Dendritic cell treated with granulocyte-macrophage colony-stimulating factor and Interleukin-4, amounts not matched to agents 40 ng/mL and 50 ng/mL, for 4 days (primary cell): ENCODE results near the gene SLC25A39.
"Not testable (repeated sequence)": the region's sequence is repeated elsewhere in the genome, so short reads cannot be mapped to it uniquely, and the experiment has no call there.

Source experiments
- H3K27ac Mint-ChIP-seq: one replicate; pipeline ENCODE4 v1.8.0; 2022; ENCODE audit warnings: mild to moderate bottlenecking, mixed read lengths
- H3K27me3 Mint-ChIP-seq: one replicate; pipeline ENCODE4 v1.8.0; 2022; ENCODE audit warnings: mild to moderate bottlenecking, mixed read lengths
- H3K36me3 Mint-ChIP-seq: one replicate; pipeline ENCODE4 v1.8.0; 2022; ENCODE audit warnings: low read depth, mixed read lengths
- H3K4me1 Mint-ChIP-seq: one replicate; pipeline ENCODE4 v1.8.0; 2022; ENCODE audit warnings: low read depth, mixed read lengths
- H3K4me3 Mint-ChIP-seq: one replicate; pipeline ENCODE4 v1.8.0; 2022; ENCODE audit warnings: mild to moderate bottlenecking, moderate library complexity, mixed read lengths
- H3K9me3 Mint-ChIP-seq: one replicate; pipeline ENCODE4 v1.8.0; 2022; ENCODE audit warnings: mixed read lengths
- intact Hi-C: fragments of 100-400 bp; cut with micrococcal nuclease; formaldehyde crosslinking; loops from one replicate; pipeline ENCODE4 v1.15.0; 2022

The SLC25A39 gene

GRCh38 chr17:44324571-44325275 lies at the start of gene SLC25A39:
Gene SLC25A39 (minus strand): TSS chr17:44324823. CDS start chr17:44323562, 1,261 bp downstream.
- H3K4me3 Mint-ChIP-seq: peak within 1 kb of the TSS; percentile 90
- intact Hi-C loops: loop anchor here (2.0 to 10.0 kb wide), 3 partner anchors 50 to 114 kb away; no protein-coding TSS in a partner anchor
- peaks cover 19% of the 10 kb centered on the region for H3K4me1 Mint-ChIP-seq
- H3K36me3 Mint-ChIP-seq: peaks cover 46% of the 10 kb centered on the region
- H3K9me3 Mint-ChIP-seq: no peaks in the 10 kb centered on the region
- no peaks in the 10 kb centered on the region for H3K27me3 Mint-ChIP-seq
- H3K27ac Mint-ChIP-seq: peak within 1 kb of the TSS; percentile 98

GRCh38 chr17:44372036-44372435 lies 47.4 kb upstream of the SLC25A39 start:
- H3K4me3 Mint-ChIP-seq: no peak overlapping the region
- no peak overlapping the region for H3K27ac Mint-ChIP-seq
- H3K36me3 Mint-ChIP-seq: no peaks in the 10 kb centered on the region
- peaks cover 7% of the 10 kb centered on the region for H3K4me1 Mint-ChIP-seq
- intact Hi-C loops: no loop called here
- H3K9me3 Mint-ChIP-seq: no peaks in the 10 kb centered on the region
- H3K27me3 Mint-ChIP-seq: peaks cover 53% of the 10 kb centered on the region

- H3K27ac Mint-ChIP-seq, H3K36me3 Mint-ChIP-seq, H3K4me1 Mint-ChIP-seq, intact Hi-C loops, H3K9me3 Mint-ChIP-seq: not testable (repeated sequence)
- Mint-ChIP-seq H3K4me3 (peak overlapping the region; percentile 0), H3K27me3 (peaks cover 70% of the 10 kb centered on the region)
Measured at GRCh38 chr17:44369414-44370023, 44.9 kb upstream of the SLC25A39 start.

GRCh38 chr17:44368391-44369243 lies 44.0 kb upstream of the SLC25A39 start:
- H3K27ac Mint-ChIP-seq, H3K4me3 Mint-ChIP-seq, H3K9me3 Mint-ChIP-seq, intact Hi-C loops, H3K36me3 Mint-ChIP-seq, H3K4me1 Mint-ChIP-seq: not testable (repeated sequence)
- H3K27me3 Mint-ChIP-seq: peaks cover 73% of the 10 kb centered on the region

- Mint-ChIP-seq H3K27ac (no peak overlapping the region), H3K27me3 (peaks cover 77% of the 10 kb centered on the region), H3K4me3 (no peak overlapping the region), H3K4me1 (no peaks in the 10 kb centered on the region), H3K9me3 (no peaks in the 10 kb centered on the region), H3K36me3 (no peaks in the 10 kb centered on the region)
- intact Hi-C loops: no loop called here
Measured at GRCh38 chr17:44367231-44367979, 42.8 kb upstream of the SLC25A39 start.

- H3K9me3 Mint-ChIP-seq, H3K4me1 Mint-ChIP-seq, H3K27ac Mint-ChIP-seq, H3K4me3 Mint-ChIP-seq, intact Hi-C loops, H3K36me3 Mint-ChIP-seq: not testable (repeated sequence)
- peaks cover 80% of the 10 kb centered on the region for H3K27me3 Mint-ChIP-seq
Measured at GRCh38 chr17:44365051-44365450, 40.4 kb upstream of the SLC25A39 start.

GRCh38 chr17:44363613-44364159 lies 39.1 kb upstream of the SLC25A39 start, which contains the start of gene FAM171A2:
Gene FAM171A2 (minus strand): TSS chr17:44363853. CDS start chr17:44363714, 139 bp downstream.
- intact Hi-C loops: no loop called here
- Mint-ChIP-seq H3K36me3 (no peaks in the 10 kb centered on the region), H3K27me3 (peaks cover 83% of the 10 kb centered on the region), H3K9me3 (no peaks in the 10 kb centered on the region), H3K4me1 (no peaks in the 10 kb centered on the region), H3K4me3 (peak within 1 kb of the TSS; percentile 76), H3K27ac (no peak within 1 kb of the TSS)

GRCh38 chr17:44362949-44363612 lies 38.5 kb upstream of the SLC25A39 start:
- no peaks in the 10 kb centered on the region for H3K4me1 Mint-ChIP-seq
- H3K27me3 Mint-ChIP-seq: peaks cover 85% of the 10 kb centered on the region
- intact Hi-C loops: no loop called here
- peak overlapping the region; percentile 76 for H3K4me3 Mint-ChIP-seq
- H3K9me3 Mint-ChIP-seq: no peaks in the 10 kb centered on the region
- H3K27ac Mint-ChIP-seq: no peak overlapping the region
- no peaks in the 10 kb centered on the region for H3K36me3 Mint-ChIP-seq

GRCh38 chr17:44362459-44362948 lies 37.9 kb upstream of the SLC25A39 start:
- H3K9me3 Mint-ChIP-seq: no peaks in the 10 kb centered on the region
- no peaks in the 10 kb centered on the region for H3K4me1 Mint-ChIP-seq
- H3K27me3 Mint-ChIP-seq: peaks cover 84% of the 10 kb centered on the region
- H3K36me3 Mint-ChIP-seq: no peaks in the 10 kb centered on the region
- H3K27ac Mint-ChIP-seq: no peak overlapping the region
- H3K4me3 Mint-ChIP-seq: no peak overlapping the region
- intact Hi-C loops: no loop called here

- Mint-ChIP-seq H3K27me3 (peaks cover 77% of the 10 kb centered on the region), H3K4me3 (no peak overlapping the region)
- intact Hi-C loops: no loop called here
Measured at GRCh38 chr17:44361292-44362260, 37.0 kb upstream of the SLC25A39 start.

GRCh38 chr17:44360826-44361225 lies 36.2 kb upstream of the SLC25A39 start:
- Mint-ChIP-seq H3K27me3 (peaks cover 77% of the 10 kb centered on the region), H3K9me3 (no peaks in the 10 kb centered on the region), H3K27ac (no peak overlapping the region), H3K4me3 (no peak overlapping the region), H3K36me3 (no peaks in the 10 kb centered on the region), H3K4me1 (no peaks in the 10 kb centered on the region)
- intact Hi-C loops: no loop called here

More at GRCh38 chr17:44361292-44362260, 37.0 kb upstream of the SLC25A39 start:
- Mint-ChIP-seq H3K36me3 (no peaks in the 10 kb centered on the region), H3K9me3 (no peaks in the 10 kb centered on the region), H3K4me1 (no peaks in the 10 kb centered on the region), H3K27ac (no peak overlapping the region)

GRCh38 chr17:44360144-44360533 lies 35.5 kb upstream of the SLC25A39 start:
- no peak overlapping the region for H3K4me3 Mint-ChIP-seq
- no peaks in the 10 kb centered on the region for H3K9me3 Mint-ChIP-seq
- no peaks in the 10 kb centered on the region for H3K36me3 Mint-ChIP-seq
- H3K4me1 Mint-ChIP-seq: no peaks in the 10 kb centered on the region
- H3K27ac Mint-ChIP-seq: no peak overlapping the region
- intact Hi-C loops: no loop called here
- H3K27me3 Mint-ChIP-seq: peaks cover 77% of the 10 kb centered on the region
